Lower leg skin (tissue), 3 donors: ENCODE results near the gene NFATC4.

Source experiments
- CTCF ChIP-seq, 3 donors: fragments of 450-650 bp; IDR thresholded peaks; one replicate each; pipeline ENCODE4 v1.5.1; 2016; ENCODE audit warnings: antibody characterized with exemption in 3 of 3, mild to moderate bottlenecking in 3 of 3, moderate library complexity in 2 of 3
- POLR2A ChIP-seq, 2 donors: fragments of 450-650 bp; IDR thresholded peaks; one replicate each; pipeline ENCODE4 v1.6.1; 2016 to 2017; ENCODE audit warnings: antibody characterized with exemption in 2 of 2, mild to moderate bottlenecking in 1 of 2, moderate library complexity in 1 of 2

- TF ChIP-seq POLR2A (IDR thresholded peaks at IDR 0.05), result no peak
- no peak for TF ChIP-seq CTCF (IDR thresholded peaks at IDR 0.05)
These were observed 27.4 kb upstream of the NFATC4 start for GRCh38 chr14:24340606-24341005.
